ENCODE results near the gene MED12L.
"Not testable (repeated sequence)": the region's sequence is repeated elsewhere in the genome, so short reads cannot be mapped to it uniquely, and the experiment has no call there.

MED12L gene

DNA sequence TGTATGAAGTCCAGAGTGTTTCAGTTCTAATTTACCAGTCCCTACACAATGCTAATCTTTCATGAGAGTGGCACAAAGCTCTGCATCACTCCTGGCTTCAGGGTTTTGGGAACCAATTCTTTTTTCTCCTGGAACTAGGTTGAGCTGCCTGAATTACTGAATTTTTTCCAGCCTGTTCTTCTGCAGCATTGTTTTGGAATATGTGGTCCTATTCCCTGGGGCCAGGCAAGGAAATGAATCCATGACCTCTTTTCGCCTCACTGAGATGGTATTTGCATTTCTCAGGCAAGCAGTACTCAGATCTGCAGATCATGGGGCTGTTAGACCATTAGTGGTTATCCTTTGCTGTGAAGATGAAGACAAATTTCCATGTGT is 143.2 kb downstream of the MED12L start:
- TF ChIP-seq GABPA (IDR thresholded peaks at IDR 0.05; ENCODE audit: low read depth) (no peak), POLR2AphosphoS5 (IDR thresholded peaks at IDR 0.05; ENCODE audit: low read depth) (no peak), CTCF (IDR thresholded peaks at IDR 0.05; ENCODE audit: insufficient read depth, low read length) (no peak), SPI1 (IDR thresholded peaks at IDR 0.05; ENCODE audit: borderline replicate concordance, low read depth) (no peak)
- TF ChIP-seq, protein P1, sequence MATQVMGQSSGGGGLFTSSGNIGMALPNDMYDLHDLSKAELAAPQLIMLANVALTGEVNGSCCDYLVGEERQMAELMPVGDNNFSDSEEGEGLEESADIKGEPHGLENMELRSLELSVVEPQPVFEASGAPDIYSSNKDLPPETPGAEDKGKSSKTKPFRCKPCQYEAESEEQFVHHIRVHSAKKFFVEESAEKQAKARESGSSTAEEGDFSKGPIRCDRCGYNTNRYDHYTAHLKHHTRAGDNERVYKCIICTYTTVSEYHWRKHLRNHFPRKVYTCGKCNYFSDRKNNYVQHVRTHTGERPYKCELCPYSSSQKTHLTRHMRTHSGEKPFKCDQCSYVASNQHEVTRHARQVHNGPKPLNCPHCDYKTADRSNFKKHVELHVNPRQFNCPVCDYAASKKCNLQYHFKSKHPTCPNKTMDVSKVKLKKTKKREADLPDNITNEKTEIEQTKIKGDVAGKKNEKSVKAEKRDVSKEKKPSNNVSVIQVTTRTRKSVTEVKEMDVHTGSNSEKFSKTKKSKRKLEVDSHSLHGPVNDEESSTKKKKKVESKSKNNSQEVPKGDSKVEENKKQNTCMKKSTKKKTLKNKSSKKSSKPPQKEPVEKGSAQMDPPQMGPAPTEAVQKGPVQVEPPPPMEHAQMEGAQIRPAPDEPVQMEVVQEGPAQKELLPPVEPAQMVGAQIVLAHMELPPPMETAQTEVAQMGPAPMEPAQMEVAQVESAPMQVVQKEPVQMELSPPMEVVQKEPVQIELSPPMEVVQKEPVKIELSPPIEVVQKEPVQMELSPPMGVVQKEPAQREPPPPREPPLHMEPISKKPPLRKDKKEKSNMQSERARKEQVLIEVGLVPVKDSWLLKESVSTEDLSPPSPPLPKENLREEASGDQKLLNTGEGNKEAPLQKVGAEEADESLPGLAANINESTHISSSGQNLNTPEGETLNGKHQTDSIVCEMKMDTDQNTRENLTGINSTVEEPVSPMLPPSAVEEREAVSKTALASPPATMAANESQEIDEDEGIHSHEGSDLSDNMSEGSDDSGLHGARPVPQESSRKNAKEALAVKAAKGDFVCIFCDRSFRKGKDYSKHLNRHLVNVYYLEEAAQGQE (IDR thresholded peaks at IDR 0.05; ENCODE audit: insufficient replicate concordance, low read depth): no peak
- no peak overlapping the region for H3K4me3 ChIP-seq (replicated peaks; ENCODE audit: insufficient read depth, low read length)
- no peak for DNase-seq (ENCODE audit: low read depth in 1 of 2, low spot score in 1 of 2)
- H3K27me3 ChIP-seq (ENCODE audit: insufficient read depth, poor library complexity, severe bottlenecking): no peaks in the 10 kb centered on the region
- H3K27ac ChIP-seq (replicated peaks): no peak overlapping the region

- Histone ChIP-seq H3K27ac (replicated peaks) (no peak overlapping the region), H3K4me3 (replicated peaks; ENCODE audit: insufficient read depth, low read length) (no peak overlapping the region), H3K27me3 (ENCODE audit: insufficient read depth, poor library complexity, severe bottlenecking) (no peaks in the 10 kb centered on the region)
- peak; percentile 0; the same call in 1 of the 2 replicates for TF ChIP-seq SPI1 (IDR thresholded peaks at IDR 0.05; ENCODE audit: borderline replicate concordance, low read depth)
- TF ChIP-seq POLR2AphosphoS5 (IDR thresholded peaks at IDR 0.05; ENCODE audit: low read depth): no peak
- no peak for DNase-seq (ENCODE audit: low read depth in 1 of 2, low spot score in 1 of 2)
Observed at GRCh38 chr3:151230646-151231045, 145.2 kb downstream of the MED12L start.

DNA sequence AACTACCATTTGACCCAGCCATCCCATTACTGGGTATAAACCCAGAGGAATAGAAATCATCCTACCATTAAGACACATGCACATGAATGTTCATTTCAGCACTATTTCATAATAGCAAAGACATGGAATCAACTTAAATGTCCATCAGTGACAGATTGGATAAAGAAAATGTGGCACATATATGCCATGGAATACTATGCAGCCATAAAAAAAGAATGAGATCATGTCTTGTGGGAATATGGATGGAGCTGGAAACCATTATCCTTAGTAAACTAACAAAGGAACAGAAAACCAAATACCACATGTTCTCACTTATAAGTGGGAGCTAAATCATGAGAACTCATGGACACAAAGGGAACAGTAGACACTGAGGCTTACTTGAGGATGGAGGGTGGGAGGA is 146.9 kb downstream of the MED12L start:
- not testable (repeated sequence) for H3K27ac ChIP-seq (replicated peaks); H3K4me3 ChIP-seq (replicated peaks; ENCODE audit: insufficient read depth, low read length); H3K27me3 ChIP-seq (ENCODE audit: insufficient read depth, poor library complexity, severe bottlenecking); DNase-seq (ENCODE audit: low read depth in 1 of 2, low spot score in 1 of 2)

DNA sequence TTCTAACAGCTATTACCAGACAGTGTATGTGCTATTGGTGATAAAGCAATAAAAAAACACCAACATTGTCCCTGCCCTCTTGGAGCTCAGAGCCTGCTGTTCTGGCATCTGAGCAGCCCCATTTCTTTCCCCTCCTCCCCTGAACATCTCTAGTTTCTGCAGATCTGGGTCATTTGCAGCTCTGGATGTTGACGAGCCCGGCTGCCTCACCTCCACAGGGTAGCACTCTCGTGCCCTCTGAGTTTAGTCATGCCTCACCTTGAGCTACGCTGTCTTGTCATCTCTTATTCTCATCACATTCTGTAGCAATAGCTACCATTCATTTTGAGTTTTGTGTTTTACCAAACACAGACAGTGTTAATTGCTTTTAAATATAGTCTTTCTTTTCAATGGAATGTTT is 147.5 kb downstream of the MED12L start:
- DNase-seq (ENCODE audit: low read depth in 1 of 2, low spot score in 1 of 2): no peak
- H3K27me3 ChIP-seq (ENCODE audit: insufficient read depth, poor library complexity, severe bottlenecking): no peaks in the 10 kb centered on the region
- no peak for TF ChIP-seq POLR2AphosphoS5 (IDR thresholded peaks at IDR 0.05; ENCODE audit: low read depth)
- TF ChIP-seq CTCF (IDR thresholded peaks at IDR 0.05; ENCODE audit: insufficient read depth, low read length): no peak
- TF ChIP-seq, protein P1 (IDR thresholded peaks at IDR 0.05; ENCODE audit: insufficient replicate concordance, low read depth): no peak
- no peak for TF ChIP-seq GABPA (IDR thresholded peaks at IDR 0.05; ENCODE audit: low read depth)
- TF ChIP-seq SPI1 (IDR thresholded peaks at IDR 0.05; ENCODE audit: borderline replicate concordance, low read depth): no peak
- no peak overlapping the region for H3K27ac ChIP-seq (replicated peaks)
- H3K4me3 ChIP-seq (replicated peaks; ENCODE audit: insufficient read depth, low read length): no peak overlapping the region

GRCh38 chr3:151234825-151235224 is 149.4 kb downstream of the MED12L start:
- TF ChIP-seq SPI1 (IDR thresholded peaks at IDR 0.05; ENCODE audit: borderline replicate concordance, low read depth) (no peak), GABPA (IDR thresholded peaks at IDR 0.05; ENCODE audit: low read depth) (no peak), CTCF (IDR thresholded peaks at IDR 0.05; ENCODE audit: insufficient read depth, low read length) (no peak), POLR2AphosphoS5 (IDR thresholded peaks at IDR 0.05; ENCODE audit: low read depth) (no peak)
- TF ChIP-seq, protein P1 (IDR thresholded peaks at IDR 0.05; ENCODE audit: insufficient replicate concordance, low read depth): no peak
- Histone ChIP-seq H3K4me3 (replicated peaks; ENCODE audit: insufficient read depth, low read length) (no peak overlapping the region), H3K27ac (replicated peaks) (no peak overlapping the region), H3K27me3 (ENCODE audit: insufficient read depth, poor library complexity, severe bottlenecking) (no peaks in the 10 kb centered on the region)
- no peak for DNase-seq (ENCODE audit: low read depth in 1 of 2, low spot score in 1 of 2)
